Gastroesophageal sphincter (tissue), 4 donors: Measurements from ENCODE around the gene BMERB1. TPM values are rescaled to one million over a fixed set of nuclear protein-coding genes. Genes with fewer than 3 reads are reported as not detected.

ENCODE experiments used
- ATAC-seq: fragments of 150-250 bp; one replicate; pipeline ENCODE4 v1.9.1; 2016; ENCODE audit warnings: mild to moderate bottlenecking, moderate library complexity
- H3K27ac ChIP-seq, 4 donors: fragments of 200-600 bp; sonication (generic) in 3 of 4; 1 replicate in 3 of 4; 2 replicates in 1 of 4; pipeline ENCODE4 v1.5.1; 2016 to 2019
- H3K27me3 ChIP-seq: fragments of 200-600 bp; sonication (generic); one replicate; pipeline ENCODE4 v1.5.1; 2019
- H3K36me3 ChIP-seq, 2 donors: fragments of 200-600 bp; sonication (generic); one replicate each; pipeline ENCODE4 v1.5.1; 2019; ENCODE audit warnings: control low read depth in 1 of 2
- H3K4me1 ChIP-seq, 3 donors: fragments of 200-600 bp; sonication (generic); 1 replicate in 2 of 3; 2 replicates in 1 of 3; pipeline ENCODE4 v1.5.1; 2016 to 2019; ENCODE audit warnings: control low read depth in 2 of 3
- H3K4me3 ChIP-seq, 2 donors: fragments of 200-600 bp; sonication (generic); one replicate each; pipeline ENCODE4 v1.5.1; 2019; ENCODE audit warnings: mild to moderate bottlenecking in 1 of 2, moderate library complexity in 1 of 2
- H3K9me3 ChIP-seq, 3 donors: fragments of 200-600 bp; sonication (generic); one replicate each; pipeline ENCODE4 v1.5.1; 2017 to 2019; ENCODE audit warnings: control low read depth in 2 of 3
- CTCF ChIP-seq, 4 experiments: fragments of 200-600 bp in 2 of 4; fragments of 450-650 bp in 2 of 4; sonication (generic) in 1 of 4; IDR thresholded peaks; one replicate each; pipeline ENCODE4 v1.5.1; 2017 to 2019; ENCODE audit warnings: antibody characterized with exemption in 4 of 4, mild to moderate bottlenecking in 2 of 4, moderate library complexity in 2 of 4
- EP300 ChIP-seq: sonication (generic); formaldehyde crosslinking; IDR thresholded peaks from one replicate; pipeline ENCODE4 v1.6.1; 2017; ENCODE audit warnings: antibody characterized with exemption, mild to moderate bottlenecking
- POLR2A ChIP-seq, 2 donors: fragments of 450-650 bp; IDR thresholded peaks; one replicate each; pipeline ENCODE4 v1.6.1; 2017; ENCODE audit warnings: antibody characterized with exemption in 2 of 2, mild to moderate bottlenecking in 2 of 2, moderate library complexity in 1 of 2
- POLR2AphosphoS5 ChIP-seq: sonication (generic); formaldehyde crosslinking; IDR thresholded peaks from one replicate; pipeline ENCODE4 v1.6.1; 2017; ENCODE audit warnings: antibody characterized with exemption
- WGBS, 2 donors: methylation state at CpG; one replicate each; pipeline ENCODE4 v1.1.5; 2018; ENCODE audit warnings: low coverage in 1 of 2; 5-methylcytosine and 5-hydroxymethylcytosine counted together
- total RNA-seq, 4 donors: library from RNA; depleted of rRNA; stranded (reverse); fragments of >200 nt; gene quantifications; one replicate each; pipeline ENCODE4 v1.1.0, GENCODE V29; 2016

The BMERB1 gene
- total RNA-seq, 4 donors from 2014 or later, result 84.5 to 135 (median 101) TPM

GRCh38 chr16:15526731-15527130, 92.3 kb downstream of the BMERB1 start:
- WGBS, 2 donors, result 90 to 91% methylated on average over 2 of the region's 2 CpGs
- no peak for TF ChIP-seq POLR2A (IDR thresholded peaks at IDR 0.05)
- TF ChIP-seq POLR2AphosphoS5, result no peak
- no peak for TF ChIP-seq EP300
- no peak for TF ChIP-seq CTCF (IDR thresholded peaks at IDR 0.05)
- no peak for ATAC-seq
- H3K36me3 ChIP-seq, result peaks cover 0 to 15% of the 10 kb centered on the region in 2 donors
- no peaks in the 10 kb centered on the region for H3K27me3 ChIP-seq
- no peak overlapping the region for H3K4me3 ChIP-seq
- no peak overlapping the region for H3K27ac ChIP-seq
- peaks cover 0 to 29% (median 0%) of the 10 kb centered on the region in 3 donors for H3K4me1 ChIP-seq
- H3K9me3 ChIP-seq, result no peaks in the 10 kb centered on the region

DNA sequence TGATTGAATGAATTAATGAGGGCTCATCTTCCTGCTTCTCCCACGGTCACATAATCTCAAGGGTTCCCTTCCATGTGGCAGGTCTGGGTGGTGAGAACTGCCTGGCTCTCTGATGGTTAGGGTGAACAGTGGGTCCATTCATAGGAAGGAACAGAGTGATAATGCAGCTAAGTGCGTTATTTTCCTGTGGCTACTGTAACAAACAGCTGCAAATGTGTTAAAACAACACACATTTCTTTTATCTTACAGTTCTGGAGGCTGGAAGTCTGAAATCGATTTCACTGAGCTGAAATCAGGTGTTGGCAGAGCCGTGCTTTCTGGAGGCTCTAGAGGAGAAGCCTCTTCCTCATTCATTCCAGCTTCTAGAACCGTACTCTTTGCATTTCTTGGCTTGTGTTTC, 95.3 kb downstream of the BMERB1 start:
- ATAC-seq, result no peak
- Histone ChIP-seq H3K9me3 (no peaks in the 10 kb centered on the region), H3K4me3 (no peak overlapping the region), H3K36me3 (peaks cover 0 to 15% of the 10 kb centered on the region in 2 donors), H3K27ac (no peak overlapping the region), H3K4me1 (peaks cover 0 to under 1% (median 0%) of the 10 kb centered on the region in 3 donors), H3K27me3 (no peaks in the 10 kb centered on the region)
- WGBS, 2 donors, result 72 to 81% methylated on average over 3 to 5 of the region's 5 CpGs
- no peak for TF ChIP-seq POLR2AphosphoS5
- no peak for TF ChIP-seq CTCF (IDR thresholded peaks at IDR 0.05)
- TF ChIP-seq EP300, result no peak
- TF ChIP-seq POLR2A (IDR thresholded peaks at IDR 0.05), result no peak

DNA sequence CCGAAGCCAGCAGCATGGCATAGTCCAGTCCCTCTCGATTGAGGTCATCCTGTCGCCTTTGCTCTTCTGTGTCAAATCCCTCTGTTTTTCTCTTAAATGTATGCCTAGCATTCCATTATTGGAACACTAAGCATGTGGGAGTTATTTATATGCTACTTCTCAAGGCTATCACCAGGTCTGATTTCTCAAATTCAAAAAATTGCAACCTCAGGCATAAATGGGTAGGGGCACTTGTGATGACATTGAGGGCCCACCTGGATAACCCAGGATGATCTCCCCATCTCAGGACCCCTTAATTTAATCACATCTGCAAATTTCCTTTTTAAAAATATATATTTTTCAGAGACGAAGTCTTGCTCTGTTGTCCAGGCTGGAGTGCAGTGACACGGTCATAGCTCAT, 95.7 kb downstream of the BMERB1 start:
- no peak for ATAC-seq
- H3K36me3 ChIP-seq, result peaks cover 0 to 15% of the 10 kb centered on the region in 2 donors
- WGBS, 2 donors, result 91% methylated on average over 4 to 5 of the region's 5 CpGs
- no peaks in the 10 kb centered on the region for H3K9me3 ChIP-seq
- H3K27me3 ChIP-seq, result no peaks in the 10 kb centered on the region
- H3K4me1 ChIP-seq, result no peaks in the 10 kb centered on the region
- no peak overlapping the region for H3K27ac ChIP-seq
- TF ChIP-seq EP300 (no peak), CTCF (IDR thresholded peaks at IDR 0.05) (no peak), POLR2AphosphoS5 (no peak), POLR2A (IDR thresholded peaks at IDR 0.05) (no peak)
- no peak overlapping the region for H3K4me3 ChIP-seq

GRCh38 chr16:15532825-15533224, 98.4 kb downstream of the BMERB1 start:
- TF ChIP-seq POLR2AphosphoS5 (no peak), POLR2A (IDR thresholded peaks at IDR 0.05) (no peak), CTCF (IDR thresholded peaks at IDR 0.05) (no peak)
- Histone ChIP-seq H3K27me3 (no peaks in the 10 kb centered on the region), H3K27ac (no peak overlapping the region), H3K9me3 (no peaks in the 10 kb centered on the region), H3K4me3 (no peak overlapping the region), H3K4me1 (no peaks in the 10 kb centered on the region), H3K36me3 (peaks cover 0 to 23% of the 10 kb centered on the region in 2 donors)
- WGBS, 2 donors, result 88 to 91% methylated on average over 6 to 7 of the region's 7 CpGs
- ATAC-seq, result no peak

DNA sequence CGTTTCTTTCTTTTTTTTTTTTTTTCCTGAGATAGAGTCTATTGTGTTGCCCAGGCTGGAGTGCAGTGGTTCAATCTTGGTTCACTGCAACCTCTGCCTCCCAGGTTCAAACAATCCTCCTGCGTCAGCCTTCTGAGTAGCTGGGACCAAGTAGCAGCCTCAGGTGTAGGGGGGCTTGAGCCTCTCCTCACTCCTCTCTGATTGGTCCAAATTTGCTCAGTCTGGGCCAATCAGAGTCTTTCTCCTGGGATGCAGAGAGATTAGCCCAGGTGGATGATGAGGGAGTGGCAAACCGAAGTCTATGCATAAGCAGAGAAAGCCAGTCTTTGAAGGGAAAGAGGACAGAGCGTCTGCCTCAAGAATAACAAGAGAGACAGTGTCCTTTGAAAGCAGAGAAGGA, 99.0 kb downstream of the BMERB1 start:
- WGBS, 2 donors, result 70 to 94% methylated on average over 2 to 3 of the region's 4 CpGs
- no peak overlapping the region for H3K4me3 ChIP-seq
- H3K4me1 ChIP-seq, result no peaks in the 10 kb centered on the region
- H3K27me3 ChIP-seq, result no peaks in the 10 kb centered on the region
- ATAC-seq, result no peak
- TF ChIP-seq EP300 (no peak), POLR2A (IDR thresholded peaks at IDR 0.05) (no peak), POLR2AphosphoS5 (no peak), CTCF (IDR thresholded peaks at IDR 0.05) (no peak)
- H3K9me3 ChIP-seq, result no peaks in the 10 kb centered on the region
- peaks cover 0 to 23% of the 10 kb centered on the region in 2 donors for H3K36me3 ChIP-seq
- no peak overlapping the region for H3K27ac ChIP-seq
